Stimulated activated naive CD8-positive, alpha-beta T cell treated with anti-CD3 and anti-CD28 coated beads, Interleukin-15, amount 100 ng/mL, for 72 hours (primary cell): ENCODE results near the gene MAPK11.

ENCODE experiments used
- ATAC-seq: fragments of 150-1000 bp; cut with Tn5 transposase; 2 replicates; pipeline ENCODE4 v1.10.0; 2021; ENCODE audit warnings: mild to moderate bottlenecking, moderate library complexity
- DNase-seq, 2 donors: peaks; one replicate each; pipeline ENCODE4 v3.0.0; 2021 to 2022
- H3K27ac Mint-ChIP-seq, 2 donors: one replicate each; pipeline ENCODE4 v1.8.0; 2022; ENCODE audit warnings: mild to moderate bottlenecking in 2 of 2, mixed read lengths in 2 of 2, moderate library complexity in 2 of 2
- H3K27me3 Mint-ChIP-seq: one replicate; pipeline ENCODE4 v1.8.0; 2022; ENCODE audit warnings: mixed read lengths
- H3K4me1 Mint-ChIP-seq: one replicate; pipeline ENCODE4 v1.8.0; 2022; ENCODE audit warnings: mild to moderate bottlenecking, mixed read lengths
- H3K4me3 Mint-ChIP-seq, 2 donors: one replicate each; pipeline ENCODE4 v1.8.0; 2022; ENCODE audit warnings: mild to moderate bottlenecking in 2 of 2, mixed read lengths in 2 of 2, moderate library complexity in 1 of 2
- H3K9me3 Mint-ChIP-seq, 2 donors: one replicate each; pipeline ENCODE4 v1.8.0; 2022; ENCODE audit warnings: mixed read lengths in 2 of 2

The MAPK11 gene

GRCh38 chr22:50289942-50290630 is 19.9 kb upstream of the MAPK11 start:
- no peaks in the 10 kb centered on the region for H3K27me3 Mint-ChIP-seq
- H3K9me3 Mint-ChIP-seq, result no peaks in the 10 kb centered on the region
- no peak overlapping the region for H3K4me3 Mint-ChIP-seq
- H3K4me1 Mint-ChIP-seq, result peaks cover 32% of the 10 kb centered on the region
- ATAC-seq (no peak), DNase-seq (no peak)
- no peak overlapping the region for H3K27ac Mint-ChIP-seq

GRCh38 chr22:50289151-50289941 is 19.2 kb upstream of the MAPK11 start:
- no peaks in the 10 kb centered on the region for H3K27me3 Mint-ChIP-seq
- H3K4me1 Mint-ChIP-seq, result peaks cover 26% of the 10 kb centered on the region
- no peak overlapping the region for H3K27ac Mint-ChIP-seq
- DNase-seq, result no peak
- H3K9me3 Mint-ChIP-seq, result no peaks in the 10 kb centered on the region
- H3K4me3 Mint-ChIP-seq, result no peak overlapping the region
- no peak for ATAC-seq

- H3K4me1 Mint-ChIP-seq, result peaks cover 17% of the 10 kb centered on the region
- DNase-seq (no peak), ATAC-seq (no peak)
- no peak overlapping the region for H3K27ac Mint-ChIP-seq
- no peaks in the 10 kb centered on the region for H3K9me3 Mint-ChIP-seq
- H3K4me3 Mint-ChIP-seq, result no peak overlapping the region
- no peaks in the 10 kb centered on the region for H3K27me3 Mint-ChIP-seq
Measured at GRCh38 chr22:50287731-50288130, 17.6 kb upstream of the MAPK11 start.

GRCh38 chr22:50286701-50287318 is 16.6 kb upstream of the MAPK11 start:
- Mint-ChIP-seq H3K4me3 (no peak overlapping the region), H3K27ac (no peak overlapping the region), H3K9me3 (no peaks in the 10 kb centered on the region), H3K27me3 (no peaks in the 10 kb centered on the region), H3K4me1 (peaks cover 8% of the 10 kb centered on the region)
- no peak for DNase-seq
- no peak for ATAC-seq

DNA sequence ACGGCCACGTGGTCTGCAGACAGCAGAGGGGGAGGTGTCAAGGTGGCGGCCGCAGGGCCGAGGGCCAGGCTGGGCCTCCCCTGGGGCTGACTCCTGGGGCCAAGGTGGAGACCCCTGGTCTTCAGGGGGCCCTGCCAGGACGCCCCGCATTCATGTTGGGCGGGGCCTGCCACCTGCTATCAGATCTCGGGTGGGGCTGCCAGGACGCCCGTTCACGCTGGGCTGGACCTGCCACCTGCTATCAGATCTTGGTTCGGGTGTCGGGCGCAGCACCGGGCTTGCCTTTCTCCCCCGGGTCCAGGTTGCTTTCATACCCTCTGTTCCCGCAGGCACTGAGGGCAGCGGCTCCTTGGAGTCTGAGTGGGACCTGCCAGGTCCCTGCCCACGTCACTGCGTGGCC is 16.1 kb upstream of the MAPK11 start:
- Mint-ChIP-seq H3K27me3 (no peaks in the 10 kb centered on the region), H3K9me3 (no peaks in the 10 kb centered on the region), H3K4me1 (peaks cover 3% of the 10 kb centered on the region)

GRCh38 chr22:50285568-50286229 is 15.5 kb upstream of the MAPK11 start:
- DNase-seq (no peak), ATAC-seq (no peak)
- Mint-ChIP-seq H3K4me1 (no peaks in the 10 kb centered on the region), H3K9me3 (no peaks in the 10 kb centered on the region), H3K27ac (no peak overlapping the region), H3K4me3 (no peak overlapping the region), H3K27me3 (no peaks in the 10 kb centered on the region)

More for the DNA sequence above, 16.1 kb upstream of the MAPK11 start:
- ATAC-seq (no peak), DNase-seq (no peak)
- Mint-ChIP-seq H3K27ac (no peak overlapping the region), H3K4me3 (no peak overlapping the region)

- Mint-ChIP-seq H3K4me3 (no peak overlapping the region), H3K9me3 (no peaks in the 10 kb centered on the region), H3K4me1 (no peaks in the 10 kb centered on the region), H3K27me3 (no peaks in the 10 kb centered on the region), H3K27ac (no peak overlapping the region)
- ATAC-seq, result no peak
- no peak for DNase-seq
Measured at GRCh38 chr22:50284479-50284878, 14.3 kb upstream of the MAPK11 start.

- ATAC-seq (no peak), DNase-seq (no peak)
- H3K9me3 Mint-ChIP-seq, result no peaks in the 10 kb centered on the region
- H3K27me3 Mint-ChIP-seq, result no peaks in the 10 kb centered on the region
- no peak overlapping the region for H3K4me3 Mint-ChIP-seq
- H3K27ac Mint-ChIP-seq, result peak overlapping the region in 1 of 2 donors; percentile 27
- H3K4me1 Mint-ChIP-seq, result no peaks in the 10 kb centered on the region
Measured at GRCh38 chr22:50283821-50284220, 13.6 kb upstream of the MAPK11 start.

DNA sequence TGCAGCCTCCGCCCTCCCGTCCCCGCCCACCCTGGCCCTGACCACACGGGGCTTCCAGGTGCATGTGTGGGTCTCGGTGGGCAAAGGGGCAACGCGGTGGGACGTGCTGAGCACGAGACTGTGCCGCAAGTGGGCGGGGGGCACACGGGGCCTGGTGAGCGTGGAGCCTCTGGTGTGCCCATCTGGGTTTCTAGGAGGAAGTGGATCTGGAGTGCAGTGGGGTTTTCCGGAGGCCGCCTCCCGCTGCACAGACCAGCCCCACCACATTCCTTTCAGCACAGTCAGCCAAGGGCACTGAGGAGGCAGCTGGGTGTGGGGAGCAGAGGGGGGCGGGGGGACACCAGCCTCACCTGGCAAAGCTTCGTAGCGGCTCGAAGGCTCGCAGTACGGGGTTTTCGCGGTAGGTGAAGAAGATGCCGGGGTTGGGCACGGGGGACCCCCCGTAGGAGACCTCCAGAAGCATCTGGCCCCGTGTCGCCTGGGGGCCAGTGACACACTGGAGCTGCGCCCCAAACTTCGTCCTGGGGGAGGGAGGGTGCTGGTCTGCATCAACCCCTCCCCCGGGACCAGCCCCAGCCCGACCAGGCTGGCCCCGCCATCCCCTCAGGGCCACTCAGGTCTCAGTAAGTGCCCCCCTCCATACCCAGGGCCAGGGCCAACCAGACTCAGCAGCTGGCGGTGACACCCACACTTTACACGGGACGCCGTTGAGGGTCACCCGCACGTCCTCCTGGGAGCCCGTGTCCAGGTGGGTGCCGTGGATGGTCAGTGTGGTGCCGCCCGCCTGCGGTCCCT is 12.4 kb upstream of the MAPK11 start:
- Mint-ChIP-seq H3K4me3 (no peak overlapping the region), H3K27me3 (no peaks in the 10 kb centered on the region), H3K9me3 (no peaks in the 10 kb centered on the region), H3K4me1 (no peaks in the 10 kb centered on the region), H3K27ac (no peak overlapping the region)
- DNase-seq (no peak), ATAC-seq (no peak)

DNA sequence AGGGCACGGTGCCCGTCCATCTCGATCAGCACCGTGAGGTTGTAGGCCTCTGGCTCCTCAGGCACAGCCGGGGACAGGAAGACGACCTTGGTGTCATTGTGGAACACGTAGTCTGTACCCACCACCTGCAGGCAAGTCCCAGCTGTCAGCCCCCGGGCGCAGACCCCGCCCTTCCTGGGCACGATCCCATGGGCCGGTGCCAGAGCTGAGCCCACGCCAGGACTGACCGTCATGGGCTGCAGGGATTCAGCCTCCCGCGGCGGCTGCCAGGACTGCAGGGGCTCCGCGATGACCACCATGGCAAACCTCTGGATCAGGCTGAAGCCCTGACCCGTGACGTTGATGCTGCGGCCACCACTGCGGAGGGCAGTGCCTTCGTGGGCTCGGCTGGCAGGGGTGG is 11.8 kb upstream of the MAPK11 start:
- H3K4me3 Mint-ChIP-seq, result no peak overlapping the region
- DNase-seq, result no peak
- no peaks in the 10 kb centered on the region for H3K27me3 Mint-ChIP-seq
- no peaks in the 10 kb centered on the region for H3K4me1 Mint-ChIP-seq
- no peak overlapping the region for H3K27ac Mint-ChIP-seq
- H3K9me3 Mint-ChIP-seq, result no peaks in the 10 kb centered on the region
- no peak for ATAC-seq

DNA sequence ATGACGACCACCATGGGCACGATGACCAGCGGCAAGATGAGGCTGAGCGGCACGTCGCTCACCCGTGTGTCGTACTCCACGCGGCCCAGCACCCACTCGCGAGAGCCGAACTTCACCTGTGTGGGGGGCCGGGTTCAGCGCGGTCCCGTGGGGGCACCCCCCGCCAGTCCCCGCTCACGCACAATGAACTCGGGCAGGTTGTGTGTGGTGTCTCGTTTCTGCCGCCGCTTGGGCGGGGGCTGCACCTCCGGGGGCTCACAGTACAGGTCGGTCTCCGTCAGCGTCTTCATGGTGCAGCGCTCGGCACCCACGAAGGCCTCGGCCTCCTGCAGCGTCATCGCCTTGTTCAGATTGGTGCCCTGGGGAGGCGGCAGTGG is 11.2 kb upstream of the MAPK11 start:
- peak; percentile 9 for ATAC-seq
- Mint-ChIP-seq H3K27me3 (no peaks in the 10 kb centered on the region), H3K4me3 (no peak overlapping the region), H3K27ac (no peak overlapping the region), H3K4me1 (no peaks in the 10 kb centered on the region), H3K9me3 (no peaks in the 10 kb centered on the region)
- DNase-seq, result no peak

- ATAC-seq (no peak), DNase-seq (no peak)
- Mint-ChIP-seq H3K4me3 (no peak overlapping the region), H3K4me1 (no peaks in the 10 kb centered on the region), H3K27ac (no peak overlapping the region), H3K27me3 (no peaks in the 10 kb centered on the region), H3K9me3 (no peaks in the 10 kb centered on the region)
Measured at GRCh38 chr22:50280708-50281383, 10.7 kb upstream of the MAPK11 start.

- no peak overlapping the region for H3K27ac Mint-ChIP-seq
- H3K4me3 Mint-ChIP-seq, result no peak overlapping the region
- no peaks in the 10 kb centered on the region for H3K27me3 Mint-ChIP-seq
- H3K9me3 Mint-ChIP-seq, result no peaks in the 10 kb centered on the region
- DNase-seq (no peak), ATAC-seq (no peak)
- H3K4me1 Mint-ChIP-seq, result peaks cover 7% of the 10 kb centered on the region
Measured at GRCh38 chr22:50280022-50280707, 10.0 kb upstream of the MAPK11 start.

DNA sequence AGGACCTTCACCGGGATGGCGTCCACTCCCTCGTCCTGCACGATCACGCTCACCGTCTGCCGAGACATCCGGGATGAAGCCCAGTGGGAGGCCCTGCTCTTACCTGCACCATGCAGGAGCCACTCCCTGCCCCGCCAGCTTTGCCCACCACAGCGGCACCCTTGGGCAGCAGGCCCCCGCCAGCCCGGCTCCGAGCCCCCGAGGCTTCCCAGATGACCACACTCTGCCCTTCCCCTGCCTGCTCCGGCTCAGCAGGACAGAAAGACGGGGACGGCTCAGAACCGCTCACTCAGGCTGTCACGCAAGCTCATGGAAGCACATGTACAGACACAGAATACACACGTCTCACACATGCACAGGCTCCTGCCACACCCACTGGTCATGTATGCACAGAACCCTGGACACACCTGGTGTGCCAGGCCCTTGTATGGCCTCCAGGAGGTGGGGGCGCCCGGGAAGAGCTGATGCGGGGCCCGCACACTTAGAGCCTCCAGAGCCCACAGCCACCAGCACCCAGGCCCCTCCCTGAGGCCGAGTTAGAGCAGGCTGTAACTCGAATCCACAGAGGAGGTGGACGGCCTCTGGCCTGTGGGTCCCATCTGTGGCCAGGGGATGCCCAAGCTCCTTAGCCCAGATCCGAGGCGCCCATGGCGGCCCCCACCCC is 8.9 kb upstream of the MAPK11 start:
- H3K27ac Mint-ChIP-seq, result no peak overlapping the region
- no peak for ATAC-seq
- no peak overlapping the region for H3K4me3 Mint-ChIP-seq
- peaks cover 3% of the 10 kb centered on the region for H3K27me3 Mint-ChIP-seq
- peaks cover 11% of the 10 kb centered on the region for H3K4me1 Mint-ChIP-seq
- H3K9me3 Mint-ChIP-seq, result no peaks in the 10 kb centered on the region
- DNase-seq, result no peak
